ENCODE data around the gene MALL. TPM values are rescaled to one million over a fixed set of nuclear protein-coding genes. Genes with fewer than 3 reads are reported as not detected.
A peak's percentile ranks its signal among the peaks of the same experiment; 100 is the strongest.
"Not testable (repeated sequence)": the region's sequence is repeated elsewhere in the genome, so short reads cannot be mapped to it uniquely, and the experiment has no call there.

The MALL gene
- polyA plus RNA-seq, 4 donors = 123 to 199 (median 172) TPM

GRCh38 chr2:110041941-110042660 lies 73.5 kb downstream of the MALL start:
- H3K27me3 ChIP-seq (ENCODE audit: control insufficient read depth in 3 of 3, insufficient read depth in 3 of 3, low read length in 3 of 3); H3K9me3 ChIP-seq (ENCODE audit: control insufficient read depth in 2 of 2, insufficient read depth in 1 of 2, low read depth in 1 of 2, low read length in 1 of 2); DNase-seq; H3K27ac ChIP-seq (ENCODE audit: low read depth in 1 of 3, low read length in 2 of 3); H3K36me3 ChIP-seq (ENCODE audit: control insufficient read depth in 3 of 3, insufficient read depth in 2 of 3, low read depth in 1 of 3, low read length in 3 of 3); H3K4me1 ChIP-seq (ENCODE audit: control insufficient read depth in 3 of 3, insufficient read depth in 2 of 3, low read depth in 1 of 3, low read length in 2 of 3); H3K4me3 ChIP-seq (ENCODE audit: low read depth in 1 of 3, low read length in 3 of 3); FAIRE-seq: not testable (repeated sequence)
- 100% methylated on average over 1 of the region's 10 CpGs; no CpG with 5 or more reads in 2 of the 3 donors for WGBS, 3 donors

DNA sequence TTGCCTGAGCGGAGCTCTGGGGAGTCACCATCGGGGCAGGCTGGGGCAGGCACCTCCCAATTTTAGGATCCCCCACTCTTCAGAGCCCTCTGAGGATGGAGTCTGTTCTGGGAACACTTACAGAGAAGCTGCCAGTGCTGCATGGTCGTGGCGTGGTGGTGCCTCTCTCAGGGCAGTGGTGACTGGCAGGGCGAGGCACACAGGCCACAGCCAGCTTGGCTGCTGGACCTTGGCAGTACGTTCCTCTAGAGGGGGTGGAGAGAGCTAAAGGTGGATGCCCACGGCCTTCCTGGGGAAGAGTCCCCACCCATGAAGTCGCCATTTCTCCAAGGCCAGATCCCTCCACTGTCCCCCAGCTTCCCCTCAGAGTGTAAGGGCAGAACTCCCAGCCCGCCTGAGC lies 78.3 kb downstream of the MALL start:
- 72 to 86% (median 83%) methylated on average over 2 to 6 of the region's 9 CpGs for WGBS, 3 donors
- not testable (repeated sequence) for H3K36me3 ChIP-seq (ENCODE audit: control insufficient read depth in 3 of 3, insufficient read depth in 2 of 3, low read depth in 1 of 3, low read length in 3 of 3); H3K4me1 ChIP-seq (ENCODE audit: control insufficient read depth in 3 of 3, insufficient read depth in 2 of 3, low read depth in 1 of 3, low read length in 2 of 3); H3K27me3 ChIP-seq (ENCODE audit: control insufficient read depth in 3 of 3, insufficient read depth in 3 of 3, low read length in 3 of 3); FAIRE-seq; H3K9me3 ChIP-seq (ENCODE audit: control insufficient read depth in 2 of 2, insufficient read depth in 1 of 2, low read depth in 1 of 2, low read length in 1 of 2); H3K27ac ChIP-seq (ENCODE audit: low read depth in 1 of 3, low read length in 2 of 3); H3K4me3 ChIP-seq (ENCODE audit: low read depth in 1 of 3, low read length in 3 of 3)
- DNase-seq = peak in 1 of 2 donors; percentile 1

DNA sequence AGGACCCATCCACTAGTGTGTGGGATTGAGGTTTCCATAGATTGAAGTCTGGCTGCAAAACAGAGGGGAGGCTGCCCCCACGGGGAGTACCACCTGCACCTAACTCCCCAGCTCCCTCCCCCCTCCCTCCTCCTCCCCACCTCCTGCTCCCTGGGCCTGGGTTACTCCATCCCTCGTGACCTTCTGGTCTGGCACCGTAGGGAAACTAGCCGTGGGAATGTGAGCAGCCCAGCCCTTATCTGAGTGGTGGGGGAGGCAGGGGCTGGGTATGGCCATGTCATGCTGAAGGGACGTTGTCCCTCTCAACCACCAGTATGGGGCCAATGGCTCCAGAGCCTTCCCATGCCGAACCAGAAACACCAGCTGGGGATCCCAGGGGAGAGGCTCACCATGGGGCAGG lies 80.2 kb downstream of the MALL start:
- H3K36me3 ChIP-seq (ENCODE audit: control insufficient read depth in 3 of 3, insufficient read depth in 2 of 3, low read depth in 1 of 3, low read length in 3 of 3); DNase-seq; H3K4me1 ChIP-seq (ENCODE audit: control insufficient read depth in 3 of 3, insufficient read depth in 2 of 3, low read depth in 1 of 3, low read length in 2 of 3); FAIRE-seq; H3K4me3 ChIP-seq (ENCODE audit: low read depth in 1 of 3, low read length in 3 of 3); H3K9me3 ChIP-seq (ENCODE audit: control insufficient read depth in 2 of 2, insufficient read depth in 1 of 2, low read depth in 1 of 2, low read length in 1 of 2); H3K27me3 ChIP-seq (ENCODE audit: control insufficient read depth in 3 of 3, insufficient read depth in 3 of 3, low read length in 3 of 3); H3K27ac ChIP-seq (ENCODE audit: low read depth in 1 of 3, low read length in 2 of 3): not testable (repeated sequence)
- no CpG with 5 or more reads among the region's 6 CpGs for WGBS, 3 donors

GRCh38 chr2:110034935-110035334 lies 80.7 kb downstream of the MALL start:
- DNase-seq; H3K27me3 ChIP-seq (ENCODE audit: control insufficient read depth in 3 of 3, insufficient read depth in 3 of 3, low read length in 3 of 3); H3K27ac ChIP-seq (ENCODE audit: low read depth in 1 of 3, low read length in 2 of 3); H3K4me1 ChIP-seq (ENCODE audit: control insufficient read depth in 3 of 3, insufficient read depth in 2 of 3, low read depth in 1 of 3, low read length in 2 of 3); H3K4me3 ChIP-seq (ENCODE audit: low read depth in 1 of 3, low read length in 3 of 3); H3K36me3 ChIP-seq (ENCODE audit: control insufficient read depth in 3 of 3, insufficient read depth in 2 of 3, low read depth in 1 of 3, low read length in 3 of 3); FAIRE-seq; H3K9me3 ChIP-seq (ENCODE audit: control insufficient read depth in 2 of 2, insufficient read depth in 1 of 2, low read depth in 1 of 2, low read length in 1 of 2): not testable (repeated sequence)
- 77 to 90% (median 80%) methylated on average over 5 to 9 of the region's 10 CpGs for WGBS, 3 donors

Other genes starting within 250 kb of the MALL start
- 1 to 10 TPM in 1 of 4 donors, under 1 TPM in 1, not detected in 2; 0.66 to 2.6 TPM for gene LIMS3, start 217.1 kb downstream of the MALL start, polyA plus RNA-seq
- 1 to 10 TPM in 2 of 4 donors, under 1 TPM in 2; 0.27 to 2.6 (median 1.2) TPM for gene NPHP1, start 89.2 kb upstream of the MALL start, polyA plus RNA-seq
- 100 to 1,000 TPM in 3 of 4 donors, 10 to 100 TPM in 1; 44.3 to 262 (median 182) TPM for gene MTLN, start 96.7 kb upstream of the MALL start, polyA plus RNA-seq

Measured in small intestine (tissue), 7 donors.